Measurements from ENCODE around the gene ARAP1.

The ARAP1 gene

DNA sequence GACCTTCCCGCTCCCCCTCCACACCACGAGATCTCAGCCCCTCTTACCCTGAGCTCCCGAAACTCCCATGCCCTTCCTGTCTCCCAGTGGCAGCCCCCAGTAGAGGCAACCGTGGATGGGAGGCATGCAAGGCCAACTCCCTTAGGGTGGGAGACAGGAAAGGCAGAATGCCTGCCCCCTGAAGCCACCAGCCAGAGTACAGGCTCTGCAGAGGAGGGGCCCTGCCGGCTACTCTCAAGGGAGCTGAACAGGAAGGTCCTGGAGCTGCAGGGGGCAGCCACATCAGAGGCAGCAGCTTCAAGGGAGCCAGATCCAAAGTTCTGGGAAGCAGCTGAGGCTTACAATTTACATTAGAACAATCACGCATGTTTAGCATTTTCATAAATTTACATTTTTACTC, 116.3 kb downstream of the ARAP1 start:
- no peak for DNase-seq (ENCODE audit: low read depth)

DNA sequence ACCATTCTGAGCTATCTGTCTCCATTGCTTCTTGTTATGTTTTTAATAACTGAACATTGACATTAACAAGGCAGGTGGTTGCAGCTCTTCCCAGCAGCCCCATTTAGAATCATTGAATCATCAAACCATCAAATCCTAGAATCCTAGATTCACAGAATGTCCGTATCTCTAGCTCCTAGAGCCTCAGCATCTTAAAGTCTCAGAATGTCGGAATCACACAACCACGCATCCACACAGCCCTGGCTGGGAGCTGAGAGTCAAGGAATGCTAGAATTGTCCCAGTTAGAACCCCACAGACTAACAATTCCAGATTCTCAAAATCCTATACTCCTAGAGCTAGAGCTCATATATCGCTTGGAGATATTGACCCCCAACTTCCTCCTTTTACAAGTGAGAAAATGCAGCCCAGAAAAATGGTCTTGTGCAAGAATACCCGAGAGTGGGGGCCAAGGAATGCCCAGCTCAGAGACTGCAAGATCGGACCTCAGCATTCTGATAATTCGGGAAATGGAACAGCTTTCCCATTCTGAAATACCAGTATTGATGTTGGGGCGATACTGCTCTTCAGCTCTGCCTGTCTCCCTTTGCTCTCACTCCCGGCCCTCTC, 116.8 kb downstream of the ARAP1 start:
- no peak for DNase-seq (ENCODE audit: low read depth)
